SH-SY5Y (cell line): ENCODE data around the gene COL24A1.

Source experiments
- GATA2 ChIP-seq: IDR thresholded peaks from 2 replicates; pipeline ENCODE4 v1.6.1; 2011; ENCODE audit warnings: mild to moderate bottlenecking, low read depth, low read length
- GATA3 ChIP-seq: IDR thresholded peaks from 2 replicates; pipeline ENCODE4 v1.6.1; 2011; ENCODE audit warnings: low read depth, mild to moderate bottlenecking, low read length, moderate library complexity

The COL24A1 gene

GRCh38 chr1:85940656-85941306 is 215.8 kb downstream of the COL24A1 start:
- TF ChIP-seq GATA3 (no peak), GATA2 (no peak)

GRCh38 chr1:85938829-85939228 is 217.7 kb downstream of the COL24A1 start:
- TF ChIP-seq GATA3 = no peak
- TF ChIP-seq GATA2 = no peak

GRCh38 chr1:85936470-85936869 is 220.1 kb downstream of the COL24A1 start:
- TF ChIP-seq GATA2 = no peak
- no peak for TF ChIP-seq GATA3

- TF ChIP-seq GATA2 = no peak
- TF ChIP-seq GATA3 = no peak
These were observed 220.5 kb downstream of the COL24A1 start for GRCh38 chr1:85936057-85936456.

GRCh38 chr1:85935234-85935633 is 221.3 kb downstream of the COL24A1 start:
- TF ChIP-seq GATA3 (no peak), GATA2 (no peak)

DNA sequence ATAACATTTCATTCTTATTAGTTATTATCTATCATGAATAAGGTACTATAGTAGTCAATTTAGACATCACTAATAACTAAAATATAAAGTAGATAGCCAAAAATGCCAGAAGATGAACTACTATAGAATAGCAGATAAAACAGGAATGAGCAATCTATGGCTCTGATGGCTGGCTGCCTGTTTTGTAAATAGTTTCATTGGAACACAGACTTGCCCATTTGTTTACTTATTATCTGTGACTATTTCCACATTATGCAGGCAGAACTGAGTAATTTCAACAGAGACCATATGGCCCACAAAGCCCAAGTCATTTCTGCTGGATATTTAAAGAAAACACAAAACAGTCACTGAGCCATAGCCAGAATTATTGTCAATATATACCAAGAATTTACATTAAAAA is 222.1 kb downstream of the COL24A1 start:
- TF ChIP-seq GATA3 (no peak), GATA2 (no peak)

- TF ChIP-seq GATA3 (no peak), GATA2 (no peak)
These were observed 222.6 kb downstream of the COL24A1 start for GRCh38 chr1:85933961-85934360.

DNA sequence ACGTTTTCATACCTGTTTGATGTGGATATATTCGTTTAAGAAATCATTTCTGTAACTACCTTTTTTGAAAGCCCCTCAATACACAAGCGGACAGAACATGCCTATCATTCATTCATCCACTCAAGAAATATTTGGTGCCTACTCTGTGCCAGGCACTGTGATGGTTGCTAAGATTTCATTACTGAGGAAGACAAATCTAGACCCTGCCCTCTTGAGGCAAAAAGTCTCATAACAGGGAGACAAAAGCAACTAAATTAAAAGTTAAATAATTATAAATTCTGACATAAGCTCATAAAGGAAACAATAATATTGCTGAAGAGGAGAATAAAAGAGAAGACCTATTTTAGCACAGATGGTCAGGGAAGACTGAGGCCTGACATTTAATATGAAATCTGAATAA is 244.8 kb downstream of the COL24A1 start:
- TF ChIP-seq GATA2 = no peak
- no peak for TF ChIP-seq GATA3

DNA sequence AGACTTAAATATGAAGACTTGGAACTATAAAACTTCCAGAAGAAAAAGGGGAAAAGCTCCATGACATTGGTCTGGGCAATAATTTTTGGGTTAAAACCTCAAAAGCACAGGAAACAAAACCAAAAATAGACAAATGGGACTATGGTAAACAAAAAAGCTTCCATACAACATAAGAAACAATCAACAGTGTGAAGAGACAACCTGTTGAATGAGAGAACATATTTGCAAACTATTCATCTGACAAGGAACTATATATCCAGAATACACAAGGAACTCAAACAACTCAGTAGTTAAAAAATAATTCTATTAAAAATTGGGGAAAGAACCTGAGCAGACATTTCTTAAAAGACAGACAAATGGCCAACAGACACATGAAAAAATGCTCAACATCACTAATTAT is 255.7 kb downstream of the COL24A1 start:
- TF ChIP-seq GATA2 = no peak
- TF ChIP-seq GATA3 = no peak

DNA sequence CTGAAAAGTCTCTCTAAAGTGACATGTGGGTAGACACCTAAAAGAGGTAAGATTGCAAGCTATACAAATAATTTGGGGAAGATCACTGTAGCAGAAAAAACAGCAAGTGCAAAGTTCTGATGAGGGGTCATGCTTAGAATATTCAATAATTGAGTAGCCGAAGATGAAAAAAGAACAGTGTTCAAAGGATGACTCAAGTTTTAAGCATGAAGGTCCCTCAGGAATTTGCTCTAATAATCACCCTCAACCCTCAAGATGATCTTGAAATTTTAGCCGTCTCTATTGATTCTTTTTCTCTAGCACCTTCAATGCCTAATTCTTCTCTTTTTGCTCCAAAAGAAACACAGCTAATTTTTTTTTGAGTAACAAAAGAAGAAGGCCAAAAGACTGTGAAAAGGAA is 257.7 kb downstream of the COL24A1 start:
- TF ChIP-seq GATA2 (no peak), GATA3 (no peak)

DNA sequence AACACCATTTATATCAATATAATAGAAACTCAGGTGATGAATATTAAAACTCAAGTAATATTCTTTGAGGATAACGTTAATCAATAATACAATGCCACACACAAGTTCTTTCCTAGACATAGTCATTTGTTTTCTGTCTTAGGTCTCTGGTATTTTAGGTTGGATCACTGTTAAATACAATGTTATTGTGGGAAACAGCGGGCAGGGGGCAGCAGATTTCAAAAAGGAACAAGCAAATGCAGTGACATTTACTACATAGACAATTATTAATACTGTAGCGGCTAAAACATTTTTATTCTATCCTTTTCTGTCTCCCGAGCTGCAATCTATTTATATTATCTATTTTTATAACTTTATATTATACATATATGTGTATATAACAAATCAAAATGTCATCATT is 261.9 kb downstream of the COL24A1 start:
- TF ChIP-seq GATA2 (no peak), GATA3 (no peak)

- TF ChIP-seq GATA2 (no peak), GATA3 (no peak)
These were observed 264.2 kb downstream of the COL24A1 start for GRCh38 chr1:85892366-85892765.

- TF ChIP-seq GATA3 (no peak), GATA2 (no peak)
These were observed 266.7 kb downstream of the COL24A1 start for GRCh38 chr1:85889870-85890269.

DNA sequence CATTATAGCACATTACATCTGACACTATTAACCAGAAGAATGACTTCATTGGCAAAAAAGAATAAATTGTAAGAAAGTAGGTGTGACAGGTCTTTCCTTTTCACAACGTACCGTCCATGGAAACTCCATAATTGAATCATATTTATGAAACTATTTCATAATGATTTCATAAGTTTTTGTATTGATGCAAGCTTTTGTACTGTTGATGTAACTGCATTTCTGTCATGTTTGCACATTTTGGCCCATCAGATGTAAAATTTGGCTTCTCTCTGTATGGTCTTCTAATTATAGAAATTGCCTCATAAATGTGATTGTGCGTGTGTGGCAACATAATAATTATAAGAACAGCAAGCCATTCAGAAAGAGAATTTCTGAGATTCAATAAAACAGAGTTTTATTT is 267.7 kb downstream of the COL24A1 start:
- TF ChIP-seq GATA2 (no peak), GATA3 (no peak)

GRCh38 chr1:85884372-85885035 is 272.1 kb downstream of the COL24A1 start:
- TF ChIP-seq GATA2 (no peak), GATA3 (no peak)
